Measurements from ENCODE around the gene RALGPS1.

DNA sequence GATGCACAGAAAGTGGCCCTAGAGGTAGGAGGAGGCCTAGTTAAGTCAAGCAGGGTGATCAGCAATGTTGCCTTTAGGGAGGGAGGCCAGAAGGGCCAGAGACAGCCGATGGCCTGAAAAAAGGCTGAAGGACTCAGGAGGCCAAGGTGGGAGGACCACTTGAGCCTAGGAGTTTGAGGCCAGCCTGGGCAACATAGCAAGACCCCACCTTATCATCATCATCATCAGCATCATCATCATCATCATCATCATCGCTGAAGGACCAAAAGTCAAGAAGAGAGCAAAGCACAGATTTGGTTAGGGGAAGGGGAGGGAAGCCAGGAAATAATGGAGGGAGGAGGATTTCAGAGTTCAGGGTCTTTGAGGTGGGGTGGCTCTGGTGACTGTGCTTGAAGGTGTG lies 74.3 kb downstream of the RALGPS1 start:
- TF ChIP-seq, protein P1, sequence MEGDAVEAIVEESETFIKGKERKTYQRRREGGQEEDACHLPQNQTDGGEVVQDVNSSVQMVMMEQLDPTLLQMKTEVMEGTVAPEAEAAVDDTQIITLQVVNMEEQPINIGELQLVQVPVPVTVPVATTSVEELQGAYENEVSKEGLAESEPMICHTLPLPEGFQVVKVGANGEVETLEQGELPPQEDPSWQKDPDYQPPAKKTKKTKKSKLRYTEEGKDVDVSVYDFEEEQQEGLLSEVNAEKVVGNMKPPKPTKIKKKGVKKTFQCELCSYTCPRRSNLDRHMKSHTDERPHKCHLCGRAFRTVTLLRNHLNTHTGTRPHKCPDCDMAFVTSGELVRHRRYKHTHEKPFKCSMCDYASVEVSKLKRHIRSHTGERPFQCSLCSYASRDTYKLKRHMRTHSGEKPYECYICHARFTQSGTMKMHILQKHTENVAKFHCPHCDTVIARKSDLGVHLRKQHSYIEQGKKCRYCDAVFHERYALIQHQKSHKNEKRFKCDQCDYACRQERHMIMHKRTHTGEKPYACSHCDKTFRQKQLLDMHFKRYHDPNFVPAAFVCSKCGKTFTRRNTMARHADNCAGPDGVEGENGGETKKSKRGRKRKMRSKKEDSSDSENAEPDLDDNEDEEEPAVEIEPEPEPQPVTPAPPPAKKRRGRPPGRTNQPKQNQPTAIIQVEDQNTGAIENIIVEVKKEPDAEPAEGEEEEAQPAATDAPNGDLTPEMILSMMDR (IDR thresholded peaks at IDR 0.05; ENCODE audit: insufficient read depth, low read length): no peak
- TF ChIP-seq, protein P2, sequence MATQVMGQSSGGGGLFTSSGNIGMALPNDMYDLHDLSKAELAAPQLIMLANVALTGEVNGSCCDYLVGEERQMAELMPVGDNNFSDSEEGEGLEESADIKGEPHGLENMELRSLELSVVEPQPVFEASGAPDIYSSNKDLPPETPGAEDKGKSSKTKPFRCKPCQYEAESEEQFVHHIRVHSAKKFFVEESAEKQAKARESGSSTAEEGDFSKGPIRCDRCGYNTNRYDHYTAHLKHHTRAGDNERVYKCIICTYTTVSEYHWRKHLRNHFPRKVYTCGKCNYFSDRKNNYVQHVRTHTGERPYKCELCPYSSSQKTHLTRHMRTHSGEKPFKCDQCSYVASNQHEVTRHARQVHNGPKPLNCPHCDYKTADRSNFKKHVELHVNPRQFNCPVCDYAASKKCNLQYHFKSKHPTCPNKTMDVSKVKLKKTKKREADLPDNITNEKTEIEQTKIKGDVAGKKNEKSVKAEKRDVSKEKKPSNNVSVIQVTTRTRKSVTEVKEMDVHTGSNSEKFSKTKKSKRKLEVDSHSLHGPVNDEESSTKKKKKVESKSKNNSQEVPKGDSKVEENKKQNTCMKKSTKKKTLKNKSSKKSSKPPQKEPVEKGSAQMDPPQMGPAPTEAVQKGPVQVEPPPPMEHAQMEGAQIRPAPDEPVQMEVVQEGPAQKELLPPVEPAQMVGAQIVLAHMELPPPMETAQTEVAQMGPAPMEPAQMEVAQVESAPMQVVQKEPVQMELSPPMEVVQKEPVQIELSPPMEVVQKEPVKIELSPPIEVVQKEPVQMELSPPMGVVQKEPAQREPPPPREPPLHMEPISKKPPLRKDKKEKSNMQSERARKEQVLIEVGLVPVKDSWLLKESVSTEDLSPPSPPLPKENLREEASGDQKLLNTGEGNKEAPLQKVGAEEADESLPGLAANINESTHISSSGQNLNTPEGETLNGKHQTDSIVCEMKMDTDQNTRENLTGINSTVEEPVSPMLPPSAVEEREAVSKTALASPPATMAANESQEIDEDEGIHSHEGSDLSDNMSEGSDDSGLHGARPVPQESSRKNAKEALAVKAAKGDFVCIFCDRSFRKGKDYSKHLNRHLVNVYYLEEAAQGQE (IDR thresholded peaks at IDR 0.05; ENCODE audit: insufficient replicate concordance, low read depth): no peak
